ENCODE results near the gene HDAC4.

Gene HDAC4

GRCh38 chr2:239094867-239095266 lies 306.0 kb downstream of the HDAC4 start:
- no peak overlapping the region for H3K4me3 ChIP-seq (ENCODE audit: low read depth in 1 of 2, low read length in 1 of 2)
- H3K4me1 ChIP-seq (ENCODE audit: control insufficient read depth in 1 of 2, insufficient read depth in 1 of 2, low read depth in 1 of 2, low read length in 1 of 2): no peaks in the 10 kb centered on the region
- no peaks in the 10 kb centered on the region for H3K9me3 ChIP-seq
- no peak overlapping the region for H3K27ac ChIP-seq
- no peak for TF ChIP-seq CTCF (IDR thresholded peaks at IDR 0.05)
- peaks cover 95% of the 10 kb centered on the region for H3K36me3 ChIP-seq
- H3K27me3 ChIP-seq: no peaks in the 10 kb centered on the region

GRCh38 chr2:239093952-239094351 lies 306.9 kb downstream of the HDAC4 start:
- H3K36me3 ChIP-seq: peaks cover 95% of the 10 kb centered on the region
- no peak overlapping the region for H3K27ac ChIP-seq
- no peak for TF ChIP-seq CTCF (IDR thresholded peaks at IDR 0.05)
- no peaks in the 10 kb centered on the region for H3K27me3 ChIP-seq
- H3K4me3 ChIP-seq (ENCODE audit: low read depth in 1 of 2, low read length in 1 of 2): no peak overlapping the region
- H3K9me3 ChIP-seq: no peaks in the 10 kb centered on the region
- H3K4me1 ChIP-seq (ENCODE audit: control insufficient read depth in 1 of 2, insufficient read depth in 1 of 2, low read depth in 1 of 2, low read length in 1 of 2): no peaks in the 10 kb centered on the region

GRCh38 chr2:239093542-239093941 lies 307.3 kb downstream of the HDAC4 start:
- TF ChIP-seq CTCF (IDR thresholded peaks at IDR 0.05): no peak
- H3K4me3 ChIP-seq (ENCODE audit: low read depth in 1 of 2, low read length in 1 of 2): no peak overlapping the region
- no peaks in the 10 kb centered on the region for H3K27me3 ChIP-seq
- peaks cover 95% of the 10 kb centered on the region for H3K36me3 ChIP-seq
- H3K27ac ChIP-seq: no peak overlapping the region
- H3K4me1 ChIP-seq (ENCODE audit: control insufficient read depth in 1 of 2, insufficient read depth in 1 of 2, low read depth in 1 of 2, low read length in 1 of 2): no peaks in the 10 kb centered on the region
- H3K9me3 ChIP-seq: no peaks in the 10 kb centered on the region

- H3K27ac ChIP-seq: no peak overlapping the region
- no peak for TF ChIP-seq CTCF (IDR thresholded peaks at IDR 0.05)
- no peak overlapping the region for H3K4me3 ChIP-seq (ENCODE audit: low read depth in 1 of 2, low read length in 1 of 2)
- H3K27me3 ChIP-seq: no peaks in the 10 kb centered on the region
- no peaks in the 10 kb centered on the region for H3K9me3 ChIP-seq
- peaks cover 95% of the 10 kb centered on the region for H3K36me3 ChIP-seq
- no peaks in the 10 kb centered on the region for H3K4me1 ChIP-seq (ENCODE audit: control insufficient read depth in 1 of 2, insufficient read depth in 1 of 2, low read depth in 1 of 2, low read length in 1 of 2)
Observed at GRCh38 chr2:239092571-239093294, 308.1 kb downstream of the HDAC4 start.

- no peak for TF ChIP-seq CTCF (IDR thresholded peaks at IDR 0.05)
Observed at GRCh38 chr2:239089884-239090283, 310.9 kb downstream of the HDAC4 start.

More at GRCh38 chr2:239089884-239090283, 310.9 kb downstream of the HDAC4 start:
- Histone ChIP-seq H3K4me1 (ENCODE audit: control insufficient read depth in 1 of 2, insufficient read depth in 1 of 2, low read depth in 1 of 2, low read length in 1 of 2) (no peaks in the 10 kb centered on the region), H3K4me3 (ENCODE audit: low read depth in 1 of 2, low read length in 1 of 2) (no peak overlapping the region), H3K9me3 (no peaks in the 10 kb centered on the region), H3K27me3 (no peaks in the 10 kb centered on the region), H3K36me3 (peaks cover 91% of the 10 kb centered on the region), H3K27ac (no peak overlapping the region)
